HCT116 (cell line): ENCODE measurements around the gene RUFY4.
"Not testable (repeated sequence)": the region's sequence is repeated elsewhere in the genome, so short reads cannot be mapped to it uniquely, and the experiment has no call there.

Experiments
- CEBPB ChIP-seq: IDR thresholded peaks from 2 replicates; pipeline ENCODE4 v1.6.1; 2012; ENCODE audit warnings: low read depth
- CTCF ChIP-seq, 3 experiments: fragments of 200-600 bp in 1 of 3; sonication (generic) in 1 of 3; IDR thresholded peaks in 2 of 3; conservative IDR thresholded peaks in 1 of 3; 2 replicates each; pipeline ENCODE4 v1.5.1; 2012 to 2017; ENCODE audit warnings: low read depth in 2 of 3, low read length in 2 of 3, antibody characterized with exemption in 1 of 3, borderline replicate concordance in 1 of 3, control low read depth in 1 of 3, mild to moderate bottlenecking in 1 of 3, mixed read lengths in 1 of 3, mixed run types in 1 of 3, moderate library complexity in 1 of 3; ENCODE audit not compliant: insufficient read depth in 1 of 3
- EGR1 ChIP-seq: IDR thresholded peaks from 2 replicates; pipeline ENCODE4 v1.6.1; 2012; ENCODE audit warnings: low read depth
- EZH2 ChIP-seq: fragments of 200-600 bp; sonication (generic); IDR thresholded peaks from 2 replicates; pipeline ENCODE4 v1.6.1; 2017; ENCODE audit warnings: antibody characterized with exemption, mixed run types
- POLR2A ChIP-seq: IDR thresholded peaks from 2 replicates; pipeline ENCODE4 v1.7.0; 2011; ENCODE audit warnings: borderline replicate concordance; ENCODE audit not compliant: insufficient read depth, insufficient read length; ENCODE audit errors: extremely low read depth
- RAD21 ChIP-seq: IDR thresholded peaks from 2 replicates; pipeline ENCODE4 v1.6.1; 2012; ENCODE audit warnings: low read depth, mild to moderate bottlenecking
- ZFX ChIP-seq: fragments of 450-650 bp; IDR thresholded peaks from 2 replicates; pipeline ENCODE4 v1.6.1; 2017

GRCh38 chr2:218122286-218122685, 53.2 kb downstream of the RUFY4 start:
- TF ChIP-seq POLR2A; CTCF (IDR thresholded peaks at IDR 0.05 in 2 of 3, conservative IDR thresholded peaks at IDR 0.05 in 1 of 3; ENCODE audit: borderline replicate concordance in 1 of 3, insufficient read depth in 1 of 3, low read depth in 2 of 3, low read length in 2 of 3); EZH2; RAD21; CEBPB; ZFX; EGR1: not testable (repeated sequence)
